ENCODE data around the gene SFN. TPM values are rescaled to one million over a fixed set of nuclear protein-coding genes. Genes with fewer than 3 reads are reported as not detected.

SFN gene
- total and polyA plus RNA-seq, 2 of the 13 experiments (the other 11 are each of a cell fraction or from before 2014, with no cell fraction given), result 4.3 to 5.6 TPM

DNA sequence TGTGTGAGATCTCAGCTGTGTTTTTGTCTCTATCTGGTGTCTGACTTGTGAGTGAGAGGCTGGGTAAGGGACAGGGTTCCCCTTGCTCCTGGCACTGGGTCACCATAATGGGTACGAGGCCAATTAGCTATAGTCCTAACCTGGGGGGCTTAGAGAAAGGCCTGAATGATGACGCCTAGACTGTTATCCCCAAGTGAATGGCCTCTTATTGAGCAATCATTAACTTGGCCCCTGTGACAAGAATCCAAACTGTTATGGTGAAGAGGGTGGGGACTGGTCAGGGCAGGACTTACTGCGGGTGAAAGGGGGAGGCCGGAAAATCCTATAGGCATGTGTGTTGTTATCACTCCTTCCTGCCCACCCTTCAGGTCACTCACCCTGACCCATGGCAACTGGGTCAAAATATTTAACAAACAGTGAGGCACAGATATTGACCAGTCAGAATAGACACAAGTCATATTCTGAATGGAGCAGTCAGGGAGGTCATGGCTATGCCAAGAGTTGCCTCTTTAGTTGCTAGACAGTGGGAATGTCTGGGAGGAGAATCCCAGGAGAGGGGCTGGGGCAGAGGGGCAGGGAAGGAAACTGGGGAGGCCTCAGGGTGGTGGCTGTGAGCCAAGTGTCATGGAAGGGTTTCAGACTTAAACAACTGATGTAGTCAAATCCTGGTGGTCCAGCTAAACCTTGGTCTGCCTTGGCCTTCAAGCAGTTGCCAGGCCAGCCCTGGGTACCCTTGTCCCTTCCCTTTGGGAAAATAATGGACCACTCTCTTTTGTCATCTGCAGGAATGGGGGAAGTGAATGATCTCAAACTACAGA is 47.6 kb downstream of the SFN start (continued):
- TF ChIP-seq ELF1 (CRISPR knock-in tag; IDR thresholded peaks at IDR 0.05) (no peak; the same call in 1 of the 2 replicates), IRF2 (CRISPR knock-in tag; IDR thresholded peaks at IDR 0.05) (peak; percentile 33; the same call in 1 of the 2 replicates), ZNF83 (CRISPR knock-in tag; IDR thresholded peaks at IDR 0.05; ENCODE audit: borderline replicate concordance) (no peak), ZNF350 (CRISPR knock-in tag; IDR thresholded peaks at IDR 0.05; ENCODE audit: borderline replicate concordance, low read depth) (peak; percentile 76), TBL1XR1 (IDR thresholded peaks at IDR 0.05; ENCODE audit: borderline replicate concordance, low read length, partially characterized antibody) (peak; percentile 89), ZNF510 (CRISPR knock-in tag; IDR thresholded peaks at IDR 0.05; ENCODE audit: low read depth) (no peak), HNF4A (CRISPR knock-in tag; IDR thresholded peaks at IDR 0.05) (peak; percentile 84), ZNF234 (CRISPR knock-in tag; conservative IDR thresholded peaks at IDR 0.05) (no peak), SKI (IDR thresholded peaks at IDR 0.05; ENCODE audit: partially characterized antibody) (peak; percentile 96), JUND (CRISPR knock-in tag; IDR thresholded peaks at IDR 0.05) (peak; percentile 31; the same call in 1 of the 2 replicates), ZBTB7A (CRISPR knock-in tag; IDR thresholded peaks at IDR 0.05) (peak; percentile 32; the same call in 1 of the 2 replicates), ARNTL (CRISPR knock-in tag; IDR thresholded peaks at IDR 0.05) (peak; percentile 92), ZNF230 (CRISPR knock-in tag; IDR thresholded peaks at IDR 0.05) (no peak), BCL6 (CRISPR knock-in tag; IDR thresholded peaks at IDR 0.05) (peak; percentile 95)
- TF ChIP-seq, protein P1, sequence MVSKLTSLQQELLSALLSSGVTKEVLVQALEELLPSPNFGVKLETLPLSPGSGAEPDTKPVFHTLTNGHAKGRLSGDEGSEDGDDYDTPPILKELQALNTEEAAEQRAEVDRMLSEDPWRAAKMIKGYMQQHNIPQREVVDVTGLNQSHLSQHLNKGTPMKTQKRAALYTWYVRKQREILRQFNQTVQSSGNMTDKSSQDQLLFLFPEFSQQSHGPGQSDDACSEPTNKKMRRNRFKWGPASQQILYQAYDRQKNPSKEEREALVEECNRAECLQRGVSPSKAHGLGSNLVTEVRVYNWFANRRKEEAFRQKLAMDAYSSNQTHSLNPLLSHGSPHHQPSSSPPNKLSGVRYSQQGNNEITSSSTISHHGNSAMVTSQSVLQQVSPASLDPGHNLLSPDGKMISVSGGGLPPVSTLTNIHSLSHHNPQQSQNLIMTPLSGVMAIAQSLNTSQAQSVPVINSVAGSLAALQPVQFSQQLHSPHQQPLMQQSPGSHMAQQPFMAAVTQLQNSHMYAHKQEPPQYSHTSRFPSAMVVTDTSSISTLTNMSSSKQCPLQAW (CRISPR knock-in tag; IDR thresholded peaks at IDR 0.05), result peak; percentile 100
- TF ChIP-seq, protein P2, sequence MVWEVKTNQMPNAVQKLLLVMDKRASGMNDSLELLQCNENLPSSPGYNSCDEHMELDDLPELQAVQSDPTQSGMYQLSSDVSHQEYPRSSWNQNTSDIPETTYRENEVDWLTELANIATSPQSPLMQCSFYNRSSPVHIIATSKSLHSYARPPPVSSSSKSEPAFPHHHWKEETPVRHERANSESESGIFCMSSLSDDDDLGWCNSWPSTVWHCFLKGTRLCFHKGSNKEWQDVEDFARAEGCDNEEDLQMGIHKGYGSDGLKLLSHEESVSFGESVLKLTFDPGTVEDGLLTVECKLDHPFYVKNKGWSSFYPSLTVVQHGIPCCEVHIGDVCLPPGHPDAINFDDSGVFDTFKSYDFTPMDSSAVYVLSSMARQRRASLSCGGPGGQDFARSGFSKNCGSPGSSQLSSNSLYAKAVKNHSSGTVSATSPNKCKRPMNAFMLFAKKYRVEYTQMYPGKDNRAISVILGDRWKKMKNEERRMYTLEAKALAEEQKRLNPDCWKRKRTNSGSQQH (CRISPR knock-in tag; IDR thresholded peaks at IDR 0.05; ENCODE audit: low read depth), result peak; percentile 48; the same call in 1 of the 2 replicates
- TF ChIP-seq, protein P3, sequence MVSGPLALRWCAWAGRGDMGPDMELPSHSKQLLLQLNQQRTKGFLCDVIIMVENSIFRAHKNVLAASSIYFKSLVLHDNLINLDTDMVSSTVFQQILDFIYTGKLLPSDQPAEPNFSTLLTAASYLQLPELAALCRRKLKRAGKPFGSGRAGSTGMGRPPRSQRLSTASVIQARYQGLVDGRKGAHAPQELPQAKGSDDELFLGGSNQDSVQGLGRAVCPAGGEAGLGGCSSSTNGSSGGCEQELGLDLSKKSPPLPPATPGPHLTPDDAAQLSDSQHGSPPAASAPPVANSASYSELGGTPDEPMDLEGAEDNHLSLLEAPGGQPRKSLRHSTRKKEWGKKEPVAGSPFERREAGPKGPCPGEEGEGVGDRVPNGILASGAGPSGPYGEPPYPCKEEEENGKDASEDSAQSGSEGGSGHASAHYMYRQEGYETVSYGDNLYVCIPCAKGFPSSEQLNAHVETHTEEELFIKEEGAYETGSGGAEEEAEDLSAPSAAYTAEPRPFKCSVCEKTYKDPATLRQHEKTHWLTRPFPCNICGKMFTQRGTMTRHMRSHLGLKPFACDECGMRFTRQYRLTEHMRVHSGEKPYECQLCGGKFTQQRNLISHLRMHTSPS (CRISPR knock-in tag; IDR thresholded peaks at IDR 0.05; ENCODE audit: low read depth), result peak; percentile 85
- TF ChIP-seq, protein P4, sequence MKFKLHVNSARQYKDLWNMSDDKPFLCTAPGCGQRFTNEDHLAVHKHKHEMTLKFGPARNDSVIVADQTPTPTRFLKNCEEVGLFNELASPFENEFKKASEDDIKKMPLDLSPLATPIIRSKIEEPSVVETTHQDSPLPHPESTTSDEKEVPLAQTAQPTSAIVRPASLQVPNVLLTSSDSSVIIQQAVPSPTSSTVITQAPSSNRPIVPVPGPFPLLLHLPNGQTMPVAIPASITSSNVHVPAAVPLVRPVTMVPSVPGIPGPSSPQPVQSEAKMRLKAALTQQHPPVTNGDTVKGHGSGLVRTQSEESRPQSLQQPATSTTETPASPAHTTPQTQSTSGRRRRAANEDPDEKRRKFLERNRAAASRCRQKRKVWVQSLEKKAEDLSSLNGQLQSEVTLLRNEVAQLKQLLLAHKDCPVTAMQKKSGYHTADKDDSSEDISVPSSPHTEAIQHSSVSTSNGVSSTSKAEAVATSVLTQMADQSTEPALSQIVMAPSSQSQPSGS (CRISPR knock-in tag; IDR thresholded peaks at IDR 0.05), result peak; percentile 74; the same call in 1 of the 2 replicates
- TF ChIP-seq, protein P5, sequence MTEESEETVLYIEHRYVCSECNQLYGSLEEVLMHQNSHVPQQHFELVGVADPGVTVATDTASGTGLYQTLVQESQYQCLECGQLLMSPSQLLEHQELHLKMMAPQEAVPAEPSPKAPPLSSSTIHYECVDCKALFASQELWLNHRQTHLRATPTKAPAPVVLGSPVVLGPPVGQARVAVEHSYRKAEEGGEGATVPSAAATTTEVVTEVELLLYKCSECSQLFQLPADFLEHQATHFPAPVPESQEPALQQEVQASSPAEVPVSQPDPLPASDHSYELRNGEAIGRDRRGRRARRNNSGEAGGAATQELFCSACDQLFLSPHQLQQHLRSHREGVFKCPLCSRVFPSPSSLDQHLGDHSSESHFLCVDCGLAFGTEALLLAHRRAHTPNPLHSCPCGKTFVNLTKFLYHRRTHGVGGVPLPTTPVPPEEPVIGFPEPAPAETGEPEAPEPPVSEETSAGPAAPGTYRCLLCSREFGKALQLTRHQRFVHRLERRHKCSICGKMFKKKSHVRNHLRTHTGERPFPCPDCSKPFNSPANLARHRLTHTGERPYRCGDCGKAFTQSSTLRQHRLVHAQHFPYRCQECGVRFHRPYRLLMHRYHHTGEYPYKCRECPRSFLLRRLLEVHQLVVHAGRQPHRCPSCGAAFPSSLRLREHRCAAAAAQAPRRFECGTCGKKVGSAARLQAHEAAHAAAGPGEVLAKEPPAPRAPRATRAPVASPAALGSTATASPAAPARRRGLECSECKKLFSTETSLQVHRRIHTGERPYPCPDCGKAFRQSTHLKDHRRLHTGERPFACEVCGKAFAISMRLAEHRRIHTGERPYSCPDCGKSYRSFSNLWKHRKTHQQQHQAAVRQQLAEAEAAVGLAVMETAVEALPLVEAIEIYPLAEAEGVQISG (CRISPR knock-in tag; IDR thresholded peaks at IDR 0.05), result peak; percentile 64

Data from HepG2 (cell line).